WTC11 (cell line): ENCODE data around the gene HMBS. TPM values are rescaled to one million over a fixed set of nuclear protein-coding genes. Genes with fewer than 3 reads are reported as not detected.

Source experiments
- ATAC-seq: fragments of 200-7000 bp; cut with Tn5 transposase; 2 replicates; pipeline ENCODE4 v1.10.0; 2021; ENCODE audit warnings: mild to moderate bottlenecking, moderate library complexity
- CTCF ChIA-PET: fragments of 300-600 bp; sonication (Branson Sonifier 250); formaldehyde crosslinking; loops from one replicate; lab custom pipeline; 2021; ENCODE audit warnings: antibody characterized with exemption; lab: Charles Lee
- POLR2A ChIA-PET: fragments of 350-600 bp; sonication (Branson Sonifier 250); formaldehyde crosslinking; loops from one replicate; lab custom pipeline; 2021; ENCODE audit warnings: antibody characterized with exemption; lab: Charles Lee
- DNase-seq: peaks from one replicate; pipeline ENCODE4 v3.0.0; 2021; ENCODE audit warnings: low spot score
- H3K27ac Mint-ChIP-seq: 2 replicates; pipeline ENCODE4 v1.8.0; 2021; ENCODE audit warnings: mixed read lengths
- H3K27me3 Mint-ChIP-seq: 2 replicates; pipeline ENCODE4 v1.8.0; 2021; ENCODE audit warnings: low read depth, mild to moderate bottlenecking, moderate library complexity, mixed read lengths
- H3K36me3 Mint-ChIP-seq: 2 replicates; pipeline ENCODE4 v1.8.0; 2021; ENCODE audit warnings: mixed read lengths
- H3K4me1 Mint-ChIP-seq: 2 replicates; pipeline ENCODE4 v1.8.0; 2022; ENCODE audit warnings: mixed read lengths
- H3K4me3 Mint-ChIP-seq: 2 replicates; pipeline ENCODE4 v1.8.0; 2021; ENCODE audit warnings: mild to moderate bottlenecking, moderate library complexity, mixed read lengths
- H3K9me3 Mint-ChIP-seq: 2 replicates; pipeline ENCODE4 v1.8.0; 2021; ENCODE audit warnings: mixed read lengths
- AFF4 ChIP-seq: sonication (generic); formaldehyde crosslinking; IDR thresholded peaks from 2 replicates; pipeline ENCODE4 v1.8.1; 2023; ENCODE audit warnings: mild to moderate bottlenecking, missing genetic modification reagents, borderline replicate concordance
- ATF1 ChIP-seq: sonication (generic); formaldehyde crosslinking; IDR thresholded peaks from 2 replicates; pipeline ENCODE4 v1.8.1; 2023; ENCODE audit warnings: mild to moderate bottlenecking, moderate library complexity, missing genetic modification reagents
- ESRRA ChIP-seq: sonication (generic); formaldehyde crosslinking; IDR thresholded peaks from 2 replicates; pipeline ENCODE4 v1.8.1; 2022; ENCODE audit warnings: mild to moderate bottlenecking, missing genetic modification reagents, borderline replicate concordance
- FOXP1 ChIP-seq: sonication (generic); formaldehyde crosslinking; IDR thresholded peaks from 2 replicates; pipeline ENCODE4 v1.8.0; 2022; ENCODE audit warnings: missing genetic modification reagents, mild to moderate bottlenecking, moderate library complexity, borderline replicate concordance
- GRHL2 ChIP-seq: fragments of 250-450 bp; sonication (Bioruptor Pico); IDR thresholded peaks from 2 replicates; pipeline ENCODE4 v1.8.0; 2022; ENCODE audit warnings: mild to moderate bottlenecking, moderate library complexity; ENCODE audit not compliant: insufficient replicate concordance, severe bottlenecking
- GTF2I ChIP-seq: fragments of 250-450 bp; sonication (Bioruptor Pico); conservative IDR thresholded peaks from 2 replicates; pipeline ENCODE4 v1.4.0; 2021; ENCODE audit warnings: mild to moderate bottlenecking
- HMGXB4 ChIP-seq: sonication (generic); formaldehyde crosslinking; IDR thresholded peaks from 2 replicates; pipeline ENCODE4 v1.8.1; 2023; ENCODE audit warnings: mild to moderate bottlenecking, moderate library complexity, missing genetic modification reagents
- JUN ChIP-seq: sonication (generic); formaldehyde crosslinking; IDR thresholded peaks from 2 replicates; pipeline ENCODE4 v1.8.0; 2023; ENCODE audit warnings: mild to moderate bottlenecking, missing genetic modification reagents
- KAT7 ChIP-seq: sonication (generic); formaldehyde crosslinking; IDR thresholded peaks from 2 replicates; pipeline ENCODE4 v1.8.1; 2023; ENCODE audit warnings: missing genetic modification reagents, mild to moderate bottlenecking, borderline replicate concordance
- OVOL2 ChIP-seq: fragments of 250-450 bp; sonication (Bioruptor Pico); IDR thresholded peaks from 2 replicates; pipeline ENCODE4 v1.9.0; 2021; ENCODE audit warnings: mild to moderate bottlenecking, borderline replicate concordance
- RORB ChIP-seq: fragments of 250-450 bp; sonication (Bioruptor Pico); IDR thresholded peaks from 2 replicates; pipeline ENCODE4 v1.9.0; 2021; ENCODE audit warnings: mild to moderate bottlenecking
- USF2 ChIP-seq: sonication (generic); formaldehyde crosslinking; IDR thresholded peaks from 2 replicates; pipeline ENCODE4 v1.8.1; 2023; ENCODE audit warnings: mild to moderate bottlenecking, missing genetic modification reagents, moderate library complexity
- ZBTB43 ChIP-seq: sonication (generic); formaldehyde crosslinking; IDR thresholded peaks from 2 replicates; pipeline ENCODE4 v1.8.1; 2023; ENCODE audit warnings: mild to moderate bottlenecking, missing genetic modification reagents
- ZMAT4 ChIP-seq: fragments of 250-450 bp; sonication (Bioruptor Pico); IDR thresholded peaks from 2 replicates; pipeline ENCODE4 v1.9.0; 2021; ENCODE audit warnings: mild to moderate bottlenecking
- ZNF138 ChIP-seq: sonication (generic); formaldehyde crosslinking; conservative IDR thresholded peaks from 2 replicates; pipeline ENCODE4 v1.8.1; 2022; ENCODE audit warnings: mild to moderate bottlenecking, moderate library complexity, missing genetic modification reagents
- ZNF232 ChIP-seq: sonication (generic); formaldehyde crosslinking; IDR thresholded peaks from 2 replicates; pipeline ENCODE4 v1.8.0; 2022; ENCODE audit warnings: mild to moderate bottlenecking, missing genetic modification reagents
- ZNF317 ChIP-seq: sonication (generic); formaldehyde crosslinking; IDR thresholded peaks from 2 replicates; pipeline ENCODE4 v1.8.1; 2023; ENCODE audit warnings: low read depth, mild to moderate bottlenecking, moderate library complexity, missing genetic modification reagents, borderline replicate concordance
- ZNF532 ChIP-seq: fragments of 250-450 bp; sonication (Bioruptor Pico); IDR thresholded peaks from 2 replicates; pipeline ENCODE4 v1.9.0; 2021; ENCODE audit warnings: mild to moderate bottlenecking, borderline replicate concordance
- ZSCAN18 ChIP-seq: fragments of 250-450 bp; sonication (Bioruptor Pico); IDR thresholded peaks from 2 replicates; pipeline ENCODE4 v2.1.2; 2022; ENCODE audit warnings: mild to moderate bottlenecking, moderate library complexity
- total RNA-seq: library from RNA; stranded (reverse); gene quantifications from 3 replicates; pipeline ENCODE4 v1.2.3, GENCODE V29; 2021

HMBS gene
- total RNA-seq, 1 experiment from 2014 or later, result 62.3 TPM

GRCh38 chr11:119108857-119109221 is 24.2 kb downstream of the HMBS start (continued):
- TF ChIP-seq ZNF232 (CRISPR knock-in tag) (no peak), KAT7 (no peak)

- TF ChIP-seq USF2 (peak; percentile 43; the same call in 1 of the 2 replicates), ZMAT4 (CRISPR knock-in tag) (no peak), ZNF317 (CRISPR knock-in tag) (no peak)
- TF ChIP-seq, all 79 proteins: peak for 1
- DNase-seq (no peak), ATAC-seq (no peak)
- no peaks in the 10 kb centered on the region for H3K36me3 Mint-ChIP-seq
- no peaks in the 10 kb centered on the region for H3K9me3 Mint-ChIP-seq
- H3K27ac Mint-ChIP-seq, result no peak overlapping the region
- CTCF ChIA-PET, result interaction anchor here (1.0 to 1.6 kb wide), 3 partner anchors 8 to 246 kb away, joined by 3 to 4 read pairs (median 3); partner anchors contain the start of genes CBL and DPAGT1
- no peak overlapping the region for H3K4me3 Mint-ChIP-seq
- H3K4me1 Mint-ChIP-seq, result peaks cover 31% of the 10 kb centered on the region
- H3K27me3 Mint-ChIP-seq, result peaks cover 18% of the 10 kb centered on the region
- POLR2A ChIA-PET, result interaction anchor here (0.6 to 1.9 kb wide), 2 partner anchors 8 to 12 kb away, joined by 3 to 6 read pairs; partner anchors contain the start of genes DPAGT1 and HINFP
Observed at GRCh38 chr11:119109843-119110242, 25.2 kb downstream of the HMBS start.

- no peaks in the 10 kb centered on the region; the same call in 1 of the 2 replicates for H3K36me3 Mint-ChIP-seq
- no peak for TF ChIP-seq JUN (CRISPR knock-in tag)
- no peak for TF ChIP-seq ATF1 (CRISPR knock-in tag)
- no peak for TF ChIP-seq GRHL2 (CRISPR knock-in tag)
- no peak for TF ChIP-seq AFF4 (CRISPR knock-in tag)
- no peak for TF ChIP-seq OVOL2 (CRISPR knock-in tag)
- TF ChIP-seq ZSCAN18 (CRISPR knock-in tag), result no peak
- no peak for TF ChIP-seq GTF2I (CRISPR knock-in tag)
- TF ChIP-seq RORB (CRISPR knock-in tag), result no peak
- TF ChIP-seq ZNF532, result no peak
- no peak for TF ChIP-seq HMGXB4 (CRISPR knock-in tag)
- TF ChIP-seq ESRRA (CRISPR knock-in tag), result no peak
- no peak for TF ChIP-seq FOXP1 (CRISPR knock-in tag)
- TF ChIP-seq ZNF138 (CRISPR knock-in tag), result no peak
- no peak for TF ChIP-seq ZBTB43
- no peaks in the 10 kb centered on the region for H3K9me3 Mint-ChIP-seq
- ChIA-PET CTCF (interaction anchor here (1.0 kb wide), 2 partner anchors 8 to 96 kb away, joined by 3 to 4 read pairs; partner anchors contain the start of genes CBL and DPAGT1), POLR2A (interaction anchor here (0.6 to 1.9 kb wide), 2 partner anchors 8 to 11 kb away, joined by 3 to 6 read pairs; partner anchors contain the start of genes DPAGT1 and HINFP)
- no peak overlapping the region for H3K4me3 Mint-ChIP-seq
- H3K27me3 Mint-ChIP-seq, result peaks cover 18% of the 10 kb centered on the region
- peak overlapping the region; percentile 32; the same call in 1 of the 2 replicates for H3K27ac Mint-ChIP-seq
- H3K4me1 Mint-ChIP-seq, result peaks cover 32% of the 10 kb centered on the region
- ATAC-seq (no peak), DNase-seq (peak; percentile 30)
Observed at GRCh38 chr11:119110439-119110838, 25.8 kb downstream of the HMBS start.
